Adipocyte (in vitro differentiated cells): ENCODE results near the gene ERICH4.
"Not testable (repeated sequence)": the region's sequence is repeated elsewhere in the genome, so short reads cannot be mapped to it uniquely, and the experiment has no call there.

ENCODE experiments used
- DNase-seq: peaks from one replicate; pipeline ENCODE4 v3.0.0-alpha.2; 2015; ENCODE audit warnings: low read depth
- H3K27me3 ChIP-seq: replicated peaks from 2 replicates; pipeline ENCODE4 v1.7.0; 2013; ENCODE audit warnings: mild to moderate bottlenecking, low read length, moderate library complexity; ENCODE audit not compliant: control insufficient read depth, insufficient read depth
- H3K36me3 ChIP-seq: 2 replicates; pipeline ENCODE4 v1.7.0; 2013; ENCODE audit warnings: low read length, mild to moderate bottlenecking, moderate library complexity; ENCODE audit not compliant: control insufficient read depth, insufficient read depth, severe bottlenecking
- H3K4me1 ChIP-seq: 2 replicates; pipeline ENCODE4 v1.7.0; 2013; ENCODE audit warnings: mild to moderate bottlenecking, low read length, moderate library complexity; ENCODE audit not compliant: control insufficient read depth, insufficient read depth
- H3K4me3 ChIP-seq: 2 replicates; pipeline ENCODE4 v1.7.0; 2013; ENCODE audit warnings: mild to moderate bottlenecking, low read length, moderate library complexity
- H3K9ac ChIP-seq: 2 replicates; pipeline ENCODE4 v1.7.0; 2013; ENCODE audit warnings: mild to moderate bottlenecking, low read length, moderate library complexity
- H3K9me3 ChIP-seq: 2 replicates; pipeline ENCODE4 v1.7.0; 2013; ENCODE audit warnings: mild to moderate bottlenecking, low read length, moderate library complexity; ENCODE audit not compliant: control insufficient read depth

Gene ERICH4

DNA sequence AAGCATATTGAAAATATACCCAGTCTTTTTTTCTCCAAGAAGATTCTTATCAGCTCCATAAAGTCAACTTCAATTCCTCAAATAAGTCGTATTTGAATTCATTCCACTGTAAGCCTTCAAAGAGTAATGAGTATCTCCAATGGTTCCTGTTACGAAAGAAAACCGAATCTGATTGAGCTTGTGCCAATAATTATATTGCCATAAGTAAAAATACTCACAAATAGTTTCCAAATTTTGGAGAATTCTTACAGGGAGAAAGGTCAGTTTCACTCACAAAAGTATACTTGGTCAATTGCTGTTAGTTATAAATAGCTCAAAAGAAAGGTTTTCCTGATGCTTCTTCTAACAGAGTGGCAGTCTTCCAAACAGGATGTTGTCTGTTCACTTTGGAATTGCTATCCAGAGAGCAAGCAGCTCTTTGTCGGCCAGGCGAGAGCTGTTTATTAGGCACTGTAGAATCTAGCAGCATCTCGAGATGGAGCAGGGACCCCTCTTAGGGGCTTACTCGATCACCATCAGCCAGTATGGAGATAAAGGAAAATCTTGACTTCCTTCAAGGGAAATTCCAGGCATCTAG is 13.5 kb downstream of the ERICH4 start:
- Histone ChIP-seq H3K4me1 (peaks cover 14% of the 10 kb centered on the region), H3K4me3 (no peak overlapping the region), H3K27me3 (peaks cover 42% of the 10 kb centered on the region), H3K36me3 (no peaks in the 10 kb centered on the region), H3K9me3 (no peaks in the 10 kb centered on the region), H3K9ac (no peak overlapping the region)
- DNase-seq, result peak; percentile 32

DNA sequence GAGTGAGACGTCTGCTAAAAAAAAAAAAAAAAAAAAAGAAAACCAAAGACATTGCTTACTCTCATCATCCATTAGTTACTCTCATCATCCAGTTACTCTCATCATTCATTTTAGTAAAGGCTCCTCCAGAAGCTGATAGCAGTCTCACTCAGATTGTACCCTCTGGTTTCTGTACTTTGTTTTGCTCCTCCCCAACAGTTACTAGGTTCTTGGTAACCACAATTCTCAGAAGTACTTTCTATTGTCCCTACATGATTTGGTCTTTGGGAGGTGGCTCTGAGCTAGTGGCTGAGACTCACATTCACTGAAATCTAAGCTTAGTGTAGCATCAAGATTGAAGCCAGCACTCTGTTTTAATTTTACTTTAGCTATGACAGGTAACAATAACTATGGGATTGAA is 14.3 kb downstream of the ERICH4 start:
- Histone ChIP-seq H3K4me1 (peaks cover 14% of the 10 kb centered on the region), H3K9ac (no peak overlapping the region), H3K27me3 (peaks cover 48% of the 10 kb centered on the region), H3K4me3 (no peak overlapping the region), H3K9me3 (peaks cover 1% of the 10 kb centered on the region), H3K36me3 (no peaks in the 10 kb centered on the region)
- DNase-seq, result no peak

DNA sequence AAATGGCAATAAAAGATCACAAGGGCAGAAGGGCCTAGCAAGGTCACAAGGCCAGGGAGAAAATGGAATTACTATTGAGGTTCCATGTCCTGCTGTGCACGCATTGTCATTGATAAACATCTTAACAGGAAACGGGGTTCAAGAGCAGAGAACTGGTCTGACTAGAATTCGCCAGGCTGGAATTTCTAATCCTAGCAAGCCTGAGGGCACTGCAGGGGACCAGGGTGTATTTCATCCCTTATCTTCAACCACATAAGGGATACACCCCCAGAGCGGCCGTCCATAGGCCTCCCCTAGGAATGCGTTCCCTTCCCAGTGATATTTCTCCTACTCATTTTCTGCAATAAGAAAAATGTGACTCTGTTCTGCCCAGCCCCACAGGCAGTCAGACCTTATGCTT is 19.5 kb downstream of the ERICH4 start:
- peaks cover 79% of the 10 kb centered on the region for H3K27me3 ChIP-seq

DNA sequence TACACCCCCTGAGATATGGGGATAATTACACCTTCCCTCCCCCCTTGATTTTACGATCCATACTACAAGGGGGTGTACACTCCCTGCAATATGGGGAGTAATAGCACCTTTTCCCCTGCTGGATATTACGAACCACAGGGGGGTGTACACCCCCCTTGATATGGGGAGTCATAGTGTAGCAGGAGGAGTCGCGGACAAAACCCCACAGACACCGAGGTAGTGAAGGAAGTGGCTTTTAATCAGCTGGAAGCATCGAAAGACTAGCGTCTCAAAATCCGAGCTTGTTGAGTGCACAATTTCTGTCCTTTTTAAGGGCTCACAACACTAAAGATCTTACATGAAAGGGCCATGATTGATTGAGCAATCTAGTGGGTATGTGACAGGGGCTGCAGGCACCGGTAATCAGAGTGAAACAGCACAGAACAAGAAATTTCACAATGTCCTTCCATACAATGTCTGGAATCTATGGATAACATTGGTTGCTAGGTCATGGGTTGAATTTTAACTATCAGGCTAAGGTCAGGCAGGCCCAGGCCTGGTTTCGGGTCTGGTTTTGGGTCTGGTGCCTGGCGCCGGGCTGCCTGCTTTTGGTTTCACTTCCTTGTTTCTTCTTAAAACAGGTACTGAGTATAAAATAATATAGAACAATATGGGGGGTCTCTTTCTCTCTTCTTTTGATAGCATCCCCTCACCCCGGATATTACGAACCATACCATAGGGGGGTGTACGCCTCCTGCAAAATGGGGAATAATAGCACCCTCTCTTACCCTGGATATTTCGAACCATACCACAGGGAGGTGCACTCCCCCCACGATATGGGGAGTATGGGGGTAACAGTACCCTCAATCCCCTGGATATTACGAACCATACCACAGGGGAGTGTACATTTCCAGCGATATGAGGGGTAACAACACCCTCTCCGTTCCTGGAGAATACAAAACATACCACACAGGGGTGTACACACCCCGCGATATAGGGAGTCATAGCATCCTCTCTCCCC is 20.6 kb downstream of the ERICH4 start:
- H3K4me1 ChIP-seq, DNase-seq, H3K4me3 ChIP-seq, H3K36me3 ChIP-seq, H3K9ac ChIP-seq: not testable (repeated sequence)
- Histone ChIP-seq H3K27me3 (peaks cover 82% of the 10 kb centered on the region), H3K9me3 (peaks cover 13% of the 10 kb centered on the region)

More for the DNA sequence above, 19.5 kb downstream of the ERICH4 start:
- Histone ChIP-seq H3K4me3 (no peak overlapping the region), H3K4me1 (no peaks in the 10 kb centered on the region), H3K36me3 (no peaks in the 10 kb centered on the region), H3K9me3 (peaks cover 13% of the 10 kb centered on the region), H3K9ac (no peak overlapping the region)
- no peak for DNase-seq

DNA sequence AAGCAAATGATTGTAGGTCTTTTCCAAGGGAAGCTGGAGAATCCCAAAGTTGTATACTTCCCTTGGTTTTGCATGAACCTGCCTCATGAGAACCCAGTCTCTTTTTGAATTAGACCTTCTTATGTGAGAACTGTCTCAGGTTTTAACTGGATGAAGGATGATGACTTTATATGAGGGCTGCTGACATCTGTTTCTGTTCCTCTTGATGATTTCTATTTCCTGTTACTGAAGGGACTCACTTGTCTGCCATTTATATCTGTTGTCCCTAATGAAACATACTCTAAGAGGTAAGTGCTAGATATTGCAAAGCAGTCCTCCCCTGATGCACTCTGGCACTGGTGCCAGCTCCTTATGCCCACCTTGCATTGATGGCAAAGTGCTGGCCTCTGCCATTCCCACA is 33.6 kb downstream of the ERICH4 start:
- Histone ChIP-seq H3K27me3 (peaks cover 22% of the 10 kb centered on the region), H3K4me1 (no peaks in the 10 kb centered on the region), H3K9me3 (no peaks in the 10 kb centered on the region), H3K9ac (no peak overlapping the region), H3K36me3 (no peaks in the 10 kb centered on the region), H3K4me3 (no peak overlapping the region)
- DNase-seq, result no peak

DNA sequence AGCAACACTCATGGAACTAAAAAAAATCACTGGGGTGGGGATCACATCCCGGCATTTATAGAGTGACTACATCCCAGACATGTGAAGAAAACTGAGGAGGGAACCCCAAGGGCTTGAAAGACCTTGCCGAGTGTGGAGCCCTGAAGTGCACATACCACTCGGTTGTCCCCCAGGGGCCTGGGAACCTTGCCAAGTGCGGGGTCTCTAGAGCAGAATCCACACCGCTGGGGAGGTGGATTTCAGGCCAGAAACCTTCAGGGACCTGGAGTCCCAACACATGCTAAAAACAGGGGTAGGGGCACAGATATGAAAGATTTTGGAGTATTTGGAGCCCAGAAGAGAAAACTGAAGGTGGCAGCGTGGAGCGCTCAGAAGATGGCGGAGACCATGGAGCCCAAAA is 35.2 kb downstream of the ERICH4 start:
- Histone ChIP-seq H3K36me3 (no peaks in the 10 kb centered on the region), H3K9ac (no peak overlapping the region), H3K4me3 (no peak overlapping the region), H3K4me1 (no peaks in the 10 kb centered on the region), H3K9me3 (no peaks in the 10 kb centered on the region), H3K27me3 (peaks cover 16% of the 10 kb centered on the region)
- DNase-seq, result no peak

DNA sequence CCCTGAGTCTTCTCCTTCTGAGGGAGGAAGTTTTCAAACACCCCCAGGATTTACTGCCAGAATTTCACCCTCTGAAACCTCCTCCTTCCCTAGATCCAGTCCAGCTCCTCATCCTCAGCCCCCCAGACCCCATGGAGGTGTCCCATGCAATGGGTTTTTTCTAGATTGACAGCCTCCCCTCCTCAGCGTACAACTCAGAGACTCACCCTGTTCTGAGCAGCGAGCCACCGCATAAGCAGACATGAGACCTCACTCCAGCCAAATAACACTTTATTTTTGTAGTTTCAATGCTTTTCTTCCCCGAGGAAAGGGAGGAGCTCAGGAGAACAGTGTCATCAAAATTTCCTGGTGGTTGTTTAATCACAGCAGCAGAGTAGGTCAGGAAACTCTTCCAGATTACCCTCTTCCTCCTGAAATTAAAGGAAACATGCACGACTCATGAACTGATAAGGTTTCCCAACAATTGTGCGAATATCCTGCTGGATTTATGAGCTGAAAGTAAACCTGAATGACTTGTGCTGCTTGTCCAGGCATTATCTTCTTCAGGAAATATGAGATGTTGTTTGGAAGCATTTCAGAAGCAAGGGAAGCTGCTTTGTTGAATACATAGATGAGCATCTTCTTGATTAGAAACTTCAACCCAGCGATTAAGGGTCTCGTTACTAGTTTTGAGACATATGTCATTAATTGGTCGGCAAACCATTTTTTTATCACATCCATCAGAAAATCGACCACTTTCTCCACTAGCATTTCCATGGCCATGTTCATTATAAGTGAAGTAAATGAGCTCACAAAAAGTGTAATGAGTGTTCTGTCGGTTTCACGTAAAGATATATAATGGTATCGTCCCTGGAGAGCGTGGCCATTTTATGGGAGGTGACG is 36.2 kb downstream of the ERICH4 start:
- no peaks in the 10 kb centered on the region for H3K36me3 ChIP-seq
- peaks cover 14% of the 10 kb centered on the region for H3K27me3 ChIP-seq
- no peaks in the 10 kb centered on the region for H3K4me1 ChIP-seq
- no peak for DNase-seq
- H3K9me3 ChIP-seq, result no peaks in the 10 kb centered on the region
- H3K4me3 ChIP-seq, result no peak overlapping the region
- no peak overlapping the region for H3K9ac ChIP-seq

DNA sequence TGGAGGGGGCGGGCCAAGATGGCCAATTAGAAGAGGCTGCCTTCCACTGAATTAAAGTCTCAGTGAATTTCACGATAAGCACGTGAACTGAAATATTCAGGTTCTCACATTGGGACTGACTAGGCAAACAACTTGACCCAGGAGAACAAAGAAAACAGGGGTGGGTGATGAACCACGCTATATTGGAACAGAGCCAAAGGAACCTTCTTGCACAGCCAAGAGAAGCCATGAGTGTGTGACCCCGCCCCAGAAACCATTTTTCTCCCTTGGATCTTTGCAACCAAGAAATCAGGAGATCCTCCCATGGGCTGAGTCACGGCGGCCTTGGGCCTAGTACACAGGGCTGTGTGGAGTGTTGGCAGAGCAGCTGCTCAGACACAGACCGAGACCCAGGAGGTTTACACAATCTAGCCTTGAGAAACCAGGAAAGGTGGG is 36.8 kb downstream of the ERICH4 start:
- Histone ChIP-seq H3K4me3 (no peak overlapping the region), H3K36me3 (no peaks in the 10 kb centered on the region), H3K9me3 (no peaks in the 10 kb centered on the region), H3K9ac (no peak overlapping the region), H3K27me3 (peaks cover 14% of the 10 kb centered on the region), H3K4me1 (no peaks in the 10 kb centered on the region)
- DNase-seq, result no peak

DNA sequence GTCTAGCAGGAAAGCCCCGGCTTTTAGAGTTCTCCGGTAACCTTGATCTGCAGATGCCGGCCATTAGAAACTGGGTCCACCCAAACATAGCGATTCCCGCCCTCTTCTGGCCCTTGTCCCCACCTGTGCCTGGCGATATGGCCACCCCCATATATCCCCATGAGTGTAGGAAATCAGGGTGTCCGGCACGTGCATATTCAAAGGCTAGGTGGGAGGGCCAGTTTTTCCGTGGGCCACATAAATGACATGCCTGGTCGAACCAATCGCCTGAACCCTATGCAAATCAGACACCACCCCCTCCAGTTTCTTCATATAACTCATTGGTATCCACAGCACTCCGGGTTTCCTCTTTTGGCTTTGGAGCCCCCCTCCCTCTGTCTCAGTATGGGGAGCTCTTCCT is 37.4 kb downstream of the ERICH4 start:
- peaks cover 14% of the 10 kb centered on the region for H3K27me3 ChIP-seq

DNA sequence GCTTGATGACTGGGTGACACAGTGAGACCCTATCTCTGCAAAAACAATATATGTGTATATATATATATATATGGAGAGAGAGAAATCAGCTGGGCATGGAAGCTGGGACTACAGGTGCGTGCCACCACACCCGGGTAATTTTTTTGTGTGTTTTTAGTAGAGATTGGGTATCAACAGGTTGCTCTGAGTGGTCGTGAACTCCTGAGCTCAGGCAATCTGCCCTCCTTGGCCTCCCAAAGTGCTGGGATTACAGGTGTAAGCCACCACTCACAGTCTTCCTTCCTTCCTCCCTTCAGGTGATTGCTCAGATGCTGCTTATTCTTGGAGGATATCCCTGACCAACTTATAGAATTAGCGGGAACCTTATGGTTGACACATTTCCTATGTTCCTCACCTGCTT is 41.9 kb downstream of the ERICH4 start:
- Histone ChIP-seq H3K9ac (no peak overlapping the region), H3K9me3 (peaks cover 6% of the 10 kb centered on the region), H3K27me3 (peaks cover 12% of the 10 kb centered on the region), H3K4me1 (no peaks in the 10 kb centered on the region), H3K4me3 (no peak overlapping the region), H3K36me3 (no peaks in the 10 kb centered on the region)
- no peak for DNase-seq

More for the DNA sequence above, 37.4 kb downstream of the ERICH4 start:
- Histone ChIP-seq H3K9ac (no peak overlapping the region), H3K4me1 (no peaks in the 10 kb centered on the region), H3K36me3 (no peaks in the 10 kb centered on the region), H3K4me3 (no peak overlapping the region), H3K9me3 (no peaks in the 10 kb centered on the region)
- no peak for DNase-seq

DNA sequence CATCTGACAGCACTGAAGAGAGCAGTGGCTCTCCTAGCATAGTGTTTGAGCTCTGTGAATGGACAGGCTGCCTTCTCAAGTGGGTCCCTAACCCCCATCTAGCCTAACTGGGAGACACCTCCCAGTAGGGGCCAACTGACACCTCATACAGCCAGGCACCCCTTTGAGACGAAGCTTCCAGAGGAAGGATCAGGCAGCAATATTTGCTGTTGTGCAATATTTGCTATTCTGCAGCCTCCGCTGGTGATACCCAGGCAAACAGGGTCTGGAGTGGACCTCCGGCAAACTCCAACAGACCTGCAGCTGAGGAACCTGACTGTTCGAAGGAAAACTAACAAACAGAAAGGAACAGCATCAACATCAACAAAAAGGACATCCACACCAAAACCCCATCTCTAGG is 44.0 kb downstream of the ERICH4 start:
- DNase-seq, H3K4me3 ChIP-seq, H3K9ac ChIP-seq, H3K9me3 ChIP-seq, H3K4me1 ChIP-seq, H3K36me3 ChIP-seq, H3K27me3 ChIP-seq: not testable (repeated sequence)
